Middle frontal gyrus (tissue), 1 donor: ENCODE results near the gene MAN2A2.
A peak's percentile ranks its signal among the peaks of the same experiment; 100 is the strongest.

Source experiments
- DNase-seq: peaks from one replicate; pipeline ENCODE4 v3.0.0-alpha.2; 2015; ENCODE audit warnings: low spot score; ENCODE audit errors: extremely low spot score

MAN2A2 gene

GRCh38 chr15:90941038-90941437 is 37.9 kb downstream of the MAN2A2 start:
- no peak for DNase-seq

- DNase-seq: no peak
Observed at GRCh38 chr15:90942354-90943120, 39.4 kb downstream of the MAN2A2 start.

GRCh38 chr15:90945091-90945490 is 42.0 kb downstream of the MAN2A2 start:
- DNase-seq: no peak

GRCh38 chr15:90946538-90946937 is 43.4 kb downstream of the MAN2A2 start:
- no peak for DNase-seq

- no peak for DNase-seq
Observed at GRCh38 chr15:90946941-90947576, 44.0 kb downstream of the MAN2A2 start.

GRCh38 chr15:90947577-90948357 is 44.7 kb downstream of the MAN2A2 start:
- DNase-seq: no peak

- no peak for DNase-seq
Observed at GRCh38 chr15:90948506-90948905, 45.4 kb downstream of the MAN2A2 start.

GRCh38 chr15:90949979-90950675 is 47.0 kb downstream of the MAN2A2 start:
- DNase-seq: no peak

GRCh38 chr15:90950676-90951075 is 47.6 kb downstream of the MAN2A2 start:
- DNase-seq: no peak

GRCh38 chr15:90952901-90953677 is 50.0 kb downstream of the MAN2A2 start:
- DNase-seq: no peak

GRCh38 chr15:90953947-90954711 is 51.0 kb downstream of the MAN2A2 start:
- DNase-seq: no peak

GRCh38 chr15:90954712-90955623 is 51.9 kb downstream of the MAN2A2 start, which contains the start of gene RCCD1:
TSS of gene RCCD1 (plus strand) at chr15:90954884. CDS start at chr15:90956735, 1,851 bp downstream.
- DNase-seq: peak; percentile 83

- DNase-seq: no peak
Observed at GRCh38 chr15:90955624-90956273, 52.6 kb downstream of the MAN2A2 start.

- peak; percentile 44 for DNase-seq
Observed at GRCh38 chr15:90956274-90957030, 53.4 kb downstream of the MAN2A2 start.

GRCh38 chr15:90957031-90957790 is 54.1 kb downstream of the MAN2A2 start:
- no peak for DNase-seq

GRCh38 chr15:90957791-90958190 is 54.7 kb downstream of the MAN2A2 start:
- no peak for DNase-seq
